Stimulated activated CD8-positive, alpha-beta memory T cell treated with anti-CD3 and anti-CD28 coated beads, Interleukin-7, amount 100 ng/mL, for 4 hours (primary cell): ENCODE data around the gene FEM1B.

ENCODE experiments used
- DNase-seq, 2 donors: peaks; one replicate each; pipeline ENCODE4 v3.0.0-alpha.2; 2020; ENCODE audit warnings: low read depth in 2 of 2

The FEM1B gene

GRCh38 chr15:68307131-68307928, 29.8 kb downstream of the FEM1B start:
- DNase-seq: no peak

GRCh38 chr15:68309024-68309423, 31.5 kb downstream of the FEM1B start:
- DNase-seq: no peak

GRCh38 chr15:68310178-68310803, 32.7 kb downstream of the FEM1B start:
- no peak for DNase-seq

GRCh38 chr15:68310804-68311463, 33.4 kb downstream of the FEM1B start:
- no peak for DNase-seq

GRCh38 chr15:68311464-68311835, 33.9 kb downstream of the FEM1B start:
- no peak for DNase-seq

- DNase-seq: no peak
Measured at GRCh38 chr15:68311859-68312557, 34.5 kb downstream of the FEM1B start.

- DNase-seq: no peak
Measured at GRCh38 chr15:68312701-68313204, 35.2 kb downstream of the FEM1B start.

- DNase-seq: no peak
Measured at GRCh38 chr15:68313501-68314410, 36.2 kb downstream of the FEM1B start.

- DNase-seq: no peak
Measured at GRCh38 chr15:68314563-68314962, 37.0 kb downstream of the FEM1B start.

- DNase-seq: no peak
Measured at GRCh38 chr15:68315035-68315434, 37.5 kb downstream of the FEM1B start.

- DNase-seq: no peak
Measured at GRCh38 chr15:68315495-68316031, 38.0 kb downstream of the FEM1B start.

- no peak for DNase-seq
Measured at GRCh38 chr15:68316061-68316804, 38.7 kb downstream of the FEM1B start.

GRCh38 chr15:68317281-68318007, 39.9 kb downstream of the FEM1B start:
- no peak for DNase-seq

- no peak for DNase-seq
Measured at GRCh38 chr15:68318008-68318835, 40.7 kb downstream of the FEM1B start.

- no peak for DNase-seq
Measured at GRCh38 chr15:68318931-68319909, 41.7 kb downstream of the FEM1B start.

GRCh38 chr15:68319997-68320396, 42.5 kb downstream of the FEM1B start:
- no peak for DNase-seq

GRCh38 chr15:68321229-68321628, 43.7 kb downstream of the FEM1B start:
- DNase-seq: no peak
